Uterus (tissue), 4 donors: Measurements from ENCODE around the gene PLA2G3. TPM values are rescaled to one million over a fixed set of nuclear protein-coding genes. Genes with fewer than 3 reads are reported as not detected.
A peak's percentile ranks its signal among the peaks of the same experiment; 100 is the strongest.

Experiments used
- DNase-seq, 2 donors: peaks; one replicate each; pipeline ENCODE4 v3.0.0-alpha.2; 2019 to 2020
- H3K27ac ChIP-seq, 2 donors: fragments of 200-600 bp; sonication (generic); 1 replicate in 1 of 2; 2 replicates in 1 of 2; pipeline ENCODE4 v1.5.1; 2016 to 2018
- H3K27me3 ChIP-seq, 2 donors: fragments of 200-600 bp; sonication (generic); one replicate each; pipeline ENCODE4 v1.5.1; 2018 to 2019; ENCODE audit warnings: control low read depth in 1 of 2
- H3K36me3 ChIP-seq, 2 donors: fragments of 200-600 bp; sonication (generic); one replicate each; pipeline ENCODE4 v1.5.1; 2019; ENCODE audit warnings: control low read depth in 1 of 2
- H3K4me1 ChIP-seq, 2 donors: fragments of 200-600 bp; sonication (generic); one replicate each; pipeline ENCODE4 v1.5.1; 2018 to 2019; ENCODE audit warnings: control low read depth in 1 of 2
- H3K4me3 ChIP-seq, 2 donors: fragments of 200-600 bp; sonication (generic); 1 replicate in 1 of 2; 2 replicates in 1 of 2; pipeline ENCODE4 v1.5.1; 2018 to 2019; ENCODE audit warnings: mild to moderate bottlenecking in 1 of 2
- H3K9me3 ChIP-seq, 2 donors: fragments of 200-600 bp; sonication (generic); one replicate each; pipeline ENCODE4 v1.5.1; 2019; ENCODE audit warnings: control low read depth in 1 of 2
- POLR2A ChIP-seq, 2 donors: fragments of 450-650 bp; IDR thresholded peaks; one replicate each; pipeline ENCODE4 v1.6.1; 2016; ENCODE audit warnings: antibody characterized with exemption in 2 of 2, mild to moderate bottlenecking in 1 of 2, moderate library complexity in 1 of 2
- intact Hi-C: fragments of 100-400 bp; cut with DNase I; formaldehyde crosslinking; loops from one replicate; pipeline ENCODE4 v1.15.1; 2023; ENCODE audit warnings: low total_unique reads
- total RNA-seq, 4 donors: library from RNA; depleted of rRNA in 3 of 4; stranded (reverse); fragments of >200 nt in 3 of 4; gene quantifications; one replicate each; pipeline versions ENCODE4 v1.1.0 to v1.2.4, GENCODE V29; 2014 to 2023
- TF ChIP-seq, protein P1 (sequence below), 4 experiments: fragments of 200-600 bp in 2 of 4; fragments of 450-650 bp in 2 of 4; sonication (generic) in 2 of 4; IDR thresholded peaks; one replicate each; pipeline ENCODE4 v1.5.1; 2016 to 2019; ENCODE audit warnings: antibody characterized with exemption in 4 of 4, mild to moderate bottlenecking in 2 of 4, moderate library complexity in 1 of 4
- donor health status: DM: yes; HTN: yes; CAD: no.

PLA2G3 gene
- total RNA-seq, 4 donors from 2014 or later, result not detected

DNA sequence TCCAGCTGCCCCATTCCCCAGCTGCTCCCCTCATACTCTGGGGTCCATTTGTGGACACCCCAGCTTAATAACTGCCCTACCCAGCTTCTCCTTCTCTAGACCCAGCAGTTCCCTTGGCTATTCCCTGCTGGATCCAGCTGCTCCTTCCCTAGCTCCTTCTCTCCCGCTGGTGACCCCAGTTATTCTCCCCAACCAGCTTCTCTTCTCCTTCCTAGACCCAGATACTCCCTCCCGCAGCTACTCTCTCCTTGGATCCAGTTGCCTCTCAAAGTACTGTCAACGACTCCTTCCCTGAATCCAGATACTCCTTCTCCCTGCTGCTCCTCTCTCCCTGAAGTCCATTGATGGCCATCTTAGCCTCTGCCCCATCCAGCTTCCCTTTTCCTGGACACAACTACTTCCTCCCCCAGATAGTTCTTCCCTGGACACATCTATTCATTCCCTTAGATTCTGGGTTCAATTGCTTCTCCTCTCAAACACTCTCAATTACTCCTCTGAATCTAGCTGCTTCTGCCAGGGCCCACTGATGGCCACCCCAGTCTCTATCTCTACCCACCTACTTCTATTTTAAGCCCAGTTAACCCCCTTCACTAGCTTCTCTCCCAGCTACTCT lies 44.6 kb downstream of the PLA2G3 start:
- no peak for DNase-seq
- Histone ChIP-seq H3K4me1 (peaks cover 7 to 17% of the 10 kb centered on the region in 2 donors), H3K27me3 (no peaks in the 10 kb centered on the region), H3K9me3 (no peaks in the 10 kb centered on the region), H3K36me3 (no peaks in the 10 kb centered on the region), H3K27ac (peak overlapping the region; percentile 96 to 100), H3K4me3 (no peak overlapping the region)
- no peak for TF ChIP-seq POLR2A (IDR thresholded peaks at IDR 0.05)
- TF ChIP-seq, protein P1, sequence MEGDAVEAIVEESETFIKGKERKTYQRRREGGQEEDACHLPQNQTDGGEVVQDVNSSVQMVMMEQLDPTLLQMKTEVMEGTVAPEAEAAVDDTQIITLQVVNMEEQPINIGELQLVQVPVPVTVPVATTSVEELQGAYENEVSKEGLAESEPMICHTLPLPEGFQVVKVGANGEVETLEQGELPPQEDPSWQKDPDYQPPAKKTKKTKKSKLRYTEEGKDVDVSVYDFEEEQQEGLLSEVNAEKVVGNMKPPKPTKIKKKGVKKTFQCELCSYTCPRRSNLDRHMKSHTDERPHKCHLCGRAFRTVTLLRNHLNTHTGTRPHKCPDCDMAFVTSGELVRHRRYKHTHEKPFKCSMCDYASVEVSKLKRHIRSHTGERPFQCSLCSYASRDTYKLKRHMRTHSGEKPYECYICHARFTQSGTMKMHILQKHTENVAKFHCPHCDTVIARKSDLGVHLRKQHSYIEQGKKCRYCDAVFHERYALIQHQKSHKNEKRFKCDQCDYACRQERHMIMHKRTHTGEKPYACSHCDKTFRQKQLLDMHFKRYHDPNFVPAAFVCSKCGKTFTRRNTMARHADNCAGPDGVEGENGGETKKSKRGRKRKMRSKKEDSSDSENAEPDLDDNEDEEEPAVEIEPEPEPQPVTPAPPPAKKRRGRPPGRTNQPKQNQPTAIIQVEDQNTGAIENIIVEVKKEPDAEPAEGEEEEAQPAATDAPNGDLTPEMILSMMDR (IDR thresholded peaks at IDR 0.05), result no peak
- intact Hi-C loops, result no loop called here

DNA sequence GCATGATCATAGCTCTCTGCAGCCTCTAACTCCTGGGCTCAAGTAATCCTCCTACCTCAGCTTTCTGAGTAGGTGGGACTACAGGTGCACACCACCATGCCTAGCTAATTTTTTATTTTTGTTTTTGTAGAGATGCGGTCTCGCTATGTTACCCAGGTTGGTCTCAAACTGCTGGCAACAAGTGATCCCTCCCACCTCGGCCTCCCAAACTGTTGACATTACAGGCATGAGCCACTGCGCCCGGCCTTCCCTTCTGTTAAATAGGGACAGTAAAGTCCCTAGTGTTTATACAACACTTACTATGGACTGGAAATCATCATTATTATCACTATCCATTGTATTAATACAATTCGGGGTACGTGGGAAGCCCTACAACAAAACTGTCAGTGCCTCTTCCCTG lies 45.6 kb downstream of the PLA2G3 start:
- Histone ChIP-seq H3K27me3 (no peaks in the 10 kb centered on the region), H3K36me3 (no peaks in the 10 kb centered on the region), H3K4me3 (no peak overlapping the region), H3K27ac (peak overlapping the region; percentile 96 to 100), H3K9me3 (no peaks in the 10 kb centered on the region), H3K4me1 (peaks cover 7 to 20% of the 10 kb centered on the region in 2 donors)
- intact Hi-C loops, result no loop called here
- no peak for TF ChIP-seq POLR2A (IDR thresholded peaks at IDR 0.05)
- TF ChIP-seq, protein P1 (IDR thresholded peaks at IDR 0.05), result no peak
- DNase-seq, result no peak

DNA sequence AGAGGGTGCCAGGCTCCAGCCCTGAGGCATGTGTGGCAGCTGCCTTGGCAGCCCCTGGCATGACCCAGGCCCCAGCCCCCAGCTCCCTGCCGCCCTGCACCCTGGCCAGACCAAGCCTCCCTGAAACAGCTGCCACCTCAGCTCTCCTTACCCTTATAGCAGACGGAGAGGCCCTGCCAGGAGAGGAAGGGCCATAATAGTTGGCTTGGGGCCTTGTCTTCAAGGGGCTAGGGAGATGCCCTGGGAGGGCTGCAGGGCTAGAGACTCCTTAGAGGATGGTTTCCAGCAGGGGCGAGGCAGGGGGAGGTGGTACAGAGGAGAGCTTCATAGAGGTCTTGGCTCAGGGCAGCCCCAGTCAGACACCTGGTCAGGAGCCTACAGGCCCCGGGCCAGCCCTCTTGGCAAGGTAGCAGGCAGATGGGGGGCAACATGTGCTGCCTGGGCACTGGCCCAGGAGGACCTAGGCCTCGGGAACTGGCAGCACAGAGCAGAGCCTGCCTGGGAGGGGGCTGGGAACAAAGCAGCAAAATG lies 46.2 kb downstream of the PLA2G3 start:
- DNase-seq, result peak; percentile 48 to 51
- Histone ChIP-seq H3K9me3 (no peaks in the 10 kb centered on the region), H3K4me1 (peaks cover 7 to 26% of the 10 kb centered on the region in 2 donors), H3K27ac (peak overlapping the region; percentile 96), H3K36me3 (no peaks in the 10 kb centered on the region), H3K4me3 (no peak overlapping the region), H3K27me3 (no peaks in the 10 kb centered on the region)
- intact Hi-C loops, result no loop called here
- TF ChIP-seq POLR2A (IDR thresholded peaks at IDR 0.05), result no peak
- TF ChIP-seq, protein P1 (IDR thresholded peaks at IDR 0.05), result no peak

DNA sequence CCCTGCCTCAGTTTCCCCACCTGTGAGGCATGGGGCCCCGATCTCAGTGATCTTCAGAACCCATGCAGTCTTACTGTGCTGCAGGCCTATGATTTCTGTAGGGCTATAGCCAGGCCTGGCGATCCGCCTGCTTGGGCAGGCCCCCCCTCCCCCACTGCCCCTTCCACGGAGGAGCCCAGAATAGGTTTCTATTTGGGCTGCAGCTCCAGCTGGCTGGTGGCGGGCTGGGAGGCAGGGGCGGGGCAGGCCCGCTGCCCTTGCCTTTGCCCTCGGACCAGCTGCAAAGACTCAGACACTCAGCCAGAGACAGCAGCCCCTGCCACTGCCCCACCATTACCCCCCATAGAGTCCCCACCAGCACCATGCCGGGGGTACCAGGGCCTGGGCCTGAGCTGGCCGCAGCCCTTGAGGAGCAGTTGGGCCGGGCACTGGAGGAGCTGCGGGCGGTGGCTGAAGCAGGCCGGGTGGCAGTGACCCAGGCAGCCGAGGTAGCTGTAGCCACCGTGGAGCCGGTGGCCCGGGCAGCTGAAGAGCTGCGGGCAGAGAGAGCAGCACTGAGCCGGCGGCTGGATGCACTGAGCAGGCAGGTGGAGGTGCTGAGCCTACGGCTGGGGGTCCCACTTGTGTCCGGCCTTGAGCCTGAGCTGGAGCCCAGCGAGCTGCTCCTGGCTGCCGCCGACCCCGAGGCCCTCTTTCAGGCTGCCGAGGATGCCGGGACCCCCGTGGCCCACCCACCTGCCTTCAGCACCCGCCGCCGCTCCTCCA lies 47.0 kb downstream of the PLA2G3 start:
- peak overlapping the region in 1 of 2 donors; percentile 1 for H3K4me3 ChIP-seq
- peak; percentile 75 to 76 for DNase-seq
- H3K27ac ChIP-seq, result peak overlapping the region; percentile 96
- TF ChIP-seq POLR2A (IDR thresholded peaks at IDR 0.05), result no peak
- TF ChIP-seq, protein P1 (IDR thresholded peaks at IDR 0.05), result no peak
- no peaks in the 10 kb centered on the region for H3K27me3 ChIP-seq
- peaks cover 7 to 26% of the 10 kb centered on the region in 2 donors for H3K4me1 ChIP-seq
- intact Hi-C loops, result no loop called here
- no peaks in the 10 kb centered on the region for H3K9me3 ChIP-seq
- no peaks in the 10 kb centered on the region for H3K36me3 ChIP-seq

DNA sequence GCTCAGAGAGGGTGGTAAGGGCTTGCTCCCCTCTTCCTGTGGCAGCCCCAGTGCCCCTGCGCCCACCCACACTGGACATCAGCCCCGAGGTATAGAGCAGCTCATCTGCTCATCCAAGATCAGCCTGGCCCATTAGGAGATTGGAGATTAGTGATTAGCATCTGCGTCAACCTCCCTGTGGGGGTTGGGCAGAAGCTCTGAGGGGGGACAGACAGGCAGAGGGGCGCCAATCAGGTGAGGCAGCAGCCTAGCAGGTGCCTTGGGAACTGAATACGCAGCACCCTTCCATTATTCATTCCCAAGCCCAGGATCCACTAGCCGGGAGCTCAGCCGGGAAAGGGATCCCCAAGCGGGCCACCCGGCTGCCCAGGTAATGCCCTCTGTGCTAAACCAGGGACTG lies 48.1 kb downstream of the PLA2G3 start:
- H3K4me1 ChIP-seq, result peaks cover 7 to 25% of the 10 kb centered on the region in 2 donors
- TF ChIP-seq, protein P1 (IDR thresholded peaks at IDR 0.05), result no peak
- TF ChIP-seq POLR2A (IDR thresholded peaks at IDR 0.05), result no peak
- intact Hi-C loops, result no loop called here
- H3K4me3 ChIP-seq, result peak overlapping the region; percentile 25
- no peaks in the 10 kb centered on the region for H3K9me3 ChIP-seq
- no peaks in the 10 kb centered on the region for H3K27me3 ChIP-seq
- H3K36me3 ChIP-seq, result no peaks in the 10 kb centered on the region
- no peak for DNase-seq
- peak overlapping the region; percentile 96 for H3K27ac ChIP-seq
